SJCRH30 (cell line): ENCODE measurements around the gene NSD1. TPM values are rescaled to one million over a fixed set of nuclear protein-coding genes. Genes with fewer than 3 reads are reported as not detected.
A peak's percentile ranks its signal among the peaks of the same experiment; 100 is the strongest.

Experiments used
- DNase-seq, 2 experiments: peaks; one replicate each; pipeline ENCODE4 v3.0.0-alpha.2; 2015 to 2020
- H3K27ac ChIP-seq: fragments of 250-450 bp; sonication (Bioruptor Pico); 2 replicates; pipeline ENCODE4 v1.5.1; 2020; ENCODE audit warnings: mild to moderate bottlenecking, moderate library complexity
- H3K27me3 ChIP-seq: fragments of 250-450 bp; sonication (Bioruptor Pico); 2 replicates; pipeline ENCODE4 v1.5.1; 2020; ENCODE audit warnings: mild to moderate bottlenecking, moderate library complexity
- H3K36me3 ChIP-seq: fragments of 250-450 bp; sonication (Bioruptor Pico); 2 replicates; pipeline ENCODE4 v1.5.1; 2020; ENCODE audit warnings: mild to moderate bottlenecking, moderate library complexity
- H3K4me1 ChIP-seq: fragments of 250-450 bp; sonication (Bioruptor Pico); 2 replicates; pipeline ENCODE4 v1.5.1; 2020; ENCODE audit warnings: mild to moderate bottlenecking, moderate library complexity
- H3K4me3 ChIP-seq: fragments of 250-450 bp; sonication (Bioruptor Pico); 2 replicates; pipeline ENCODE4 v1.5.1; 2020; ENCODE audit warnings: mild to moderate bottlenecking, moderate library complexity
- H3K9me3 ChIP-seq: fragments of 250-450 bp; sonication (Bioruptor Pico); replicated peaks from 2 replicates; pipeline ENCODE4 v1.5.1; 2020; ENCODE audit warnings: mild to moderate bottlenecking, moderate library complexity
- total RNA-seq: library from RNA; depleted of rRNA; stranded (reverse); fragments of >200 nt; shearing (Covaris generic); gene quantifications from 2 replicates; pipeline ENCODE4 v1.2.3, GENCODE V29; 2014

NSD1 gene
- total RNA-seq, 1 experiment from 2014 or later: 5.7 TPM

DNA sequence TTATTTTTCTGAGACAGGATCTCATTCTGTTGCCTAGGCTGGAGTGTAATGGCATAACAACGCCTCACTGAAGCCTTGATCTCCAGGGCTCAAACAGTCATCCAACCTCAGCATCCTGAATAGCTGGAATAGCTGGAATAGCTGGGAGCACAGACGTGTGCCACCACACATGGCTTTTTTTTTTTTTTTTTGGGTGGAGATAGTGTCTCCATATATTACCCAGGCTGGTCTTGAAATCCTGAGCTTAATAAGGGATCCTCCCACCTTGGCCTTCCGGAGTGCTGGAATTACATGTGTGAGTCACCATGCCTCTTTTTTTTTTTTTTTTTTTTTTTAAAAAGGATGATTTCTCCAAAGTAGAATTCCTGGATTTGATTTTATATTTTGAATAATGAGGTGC is 60.7 kb downstream of the NSD1 start:
- Histone ChIP-seq H3K4me1 (peaks cover 28% of the 10 kb centered on the region), H3K27me3 (no peaks in the 10 kb centered on the region), H3K36me3 (no peaks in the 10 kb centered on the region), H3K27ac (peak overlapping the region; percentile 59), H3K9me3 (no peaks in the 10 kb centered on the region; the same call in 1 of the 2 replicates), H3K4me3 (no peak overlapping the region)
- peak; percentile 70 to 71 for DNase-seq

DNA sequence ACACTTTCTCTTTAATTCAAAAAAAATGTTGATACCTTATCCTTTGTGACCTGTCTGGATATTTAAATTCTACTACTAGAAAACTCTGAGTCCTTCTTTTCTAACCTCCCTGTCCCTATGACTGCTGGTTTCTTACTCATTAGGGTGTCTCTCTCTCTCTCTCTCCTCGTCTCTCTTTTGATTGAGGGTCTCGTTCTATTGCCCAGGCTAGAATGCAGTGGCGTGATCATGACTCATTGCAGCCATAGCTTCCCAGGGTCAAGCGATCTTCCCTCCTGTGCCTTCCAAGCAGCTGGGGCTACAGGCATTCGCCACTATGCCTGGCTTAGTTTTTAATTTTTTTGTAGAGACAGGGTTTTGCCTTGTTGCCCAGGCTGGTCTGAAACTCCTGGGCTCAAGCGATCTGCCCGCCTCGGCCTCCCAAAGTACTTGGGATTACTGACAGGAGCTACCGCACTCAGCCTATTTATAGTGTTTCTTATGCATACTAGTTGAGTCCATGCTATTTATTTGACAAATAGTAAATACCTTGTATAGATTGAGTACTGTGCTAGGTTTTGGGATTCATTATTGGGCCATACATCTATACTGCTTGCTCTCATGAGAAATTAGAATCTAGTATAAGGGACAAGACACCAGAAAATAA is 61.9 kb downstream of the NSD1 start:
- peaks cover 21% of the 10 kb centered on the region for H3K4me1 ChIP-seq
- no peaks in the 10 kb centered on the region for H3K36me3 ChIP-seq
- no peak overlapping the region for H3K4me3 ChIP-seq
- H3K27ac ChIP-seq: peak overlapping the region; percentile 11; the same call in 1 of the 2 replicates
- peak; percentile 21 to 28 for DNase-seq
- no peaks in the 10 kb centered on the region; the same call in 1 of the 2 replicates for H3K9me3 ChIP-seq
- H3K27me3 ChIP-seq: no peaks in the 10 kb centered on the region

DNA sequence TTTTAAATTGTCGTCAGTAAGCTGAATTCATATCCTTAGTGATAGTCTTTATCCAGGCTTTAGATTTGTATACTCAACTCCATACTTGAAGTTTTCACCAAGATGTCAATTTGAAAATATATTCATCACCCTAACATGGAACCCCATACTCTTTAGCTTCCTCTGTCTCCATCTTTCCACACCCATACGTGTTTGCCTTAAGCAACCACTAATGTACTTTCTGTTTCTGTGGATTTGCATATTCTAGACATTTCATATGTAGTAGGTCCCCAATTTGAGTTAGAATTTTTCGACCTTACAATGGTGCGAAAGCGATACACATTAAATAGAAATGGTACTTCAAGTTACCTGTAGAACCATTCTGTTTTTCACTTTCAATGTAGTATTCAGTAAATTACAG is 65.2 kb downstream of the NSD1 start:
- no peak for DNase-seq
- Histone ChIP-seq H3K4me1 (peaks cover 18% of the 10 kb centered on the region), H3K36me3 (no peaks in the 10 kb centered on the region), H3K27me3 (no peaks in the 10 kb centered on the region), H3K9me3 (no peaks in the 10 kb centered on the region; the same call in 1 of the 2 replicates), H3K4me3 (no peak overlapping the region), H3K27ac (no peak overlapping the region)

DNA sequence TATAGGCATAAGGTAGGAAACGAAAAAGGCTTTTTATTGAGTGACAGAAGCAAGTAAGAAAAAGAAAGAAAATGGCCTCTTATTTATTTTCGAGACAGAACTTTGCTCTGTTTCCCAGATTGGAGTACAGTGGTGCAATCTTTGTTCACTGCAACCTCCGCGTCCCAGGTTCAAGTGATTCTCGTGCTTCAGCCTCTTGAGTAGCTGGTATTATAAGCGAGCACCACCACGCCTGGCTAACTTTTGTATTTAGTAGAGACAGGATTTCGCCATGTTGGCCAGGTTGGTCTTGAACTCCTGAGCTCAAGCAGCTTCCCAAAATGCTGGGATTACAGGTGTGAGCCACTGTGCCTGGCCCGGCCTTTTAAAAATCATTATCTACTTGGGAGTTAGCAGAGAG is 70.7 kb downstream of the NSD1 start:
- no peak overlapping the region for H3K4me3 ChIP-seq
- no peak overlapping the region for H3K27ac ChIP-seq
- H3K36me3 ChIP-seq: no peaks in the 10 kb centered on the region
- H3K27me3 ChIP-seq: no peaks in the 10 kb centered on the region
- no peak for DNase-seq
- no peaks in the 10 kb centered on the region for H3K4me1 ChIP-seq
- H3K9me3 ChIP-seq: no peaks in the 10 kb centered on the region

DNA sequence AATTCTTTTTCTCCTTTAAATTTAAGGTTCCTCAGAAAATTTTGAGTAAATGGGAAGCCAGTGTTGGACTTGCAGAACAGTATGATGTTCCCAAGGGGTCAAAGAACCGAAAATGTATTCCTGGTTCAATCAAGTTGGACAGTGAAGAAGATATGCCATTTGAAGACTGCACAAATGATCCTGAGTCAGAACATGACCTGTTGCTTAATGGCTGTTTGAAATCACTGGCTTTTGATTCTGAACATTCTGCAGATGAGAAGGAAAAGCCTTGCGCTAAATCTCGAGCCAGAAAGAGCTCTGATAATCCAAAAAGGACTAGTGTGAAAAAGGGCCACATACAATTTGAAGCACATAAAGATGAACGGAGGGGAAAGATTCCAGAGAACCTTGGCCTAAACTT is 76.0 kb downstream of the NSD1 start:
- peaks cover 4% of the 10 kb centered on the region for H3K27me3 ChIP-seq
- H3K9me3 ChIP-seq: no peaks in the 10 kb centered on the region
- no peaks in the 10 kb centered on the region for H3K4me1 ChIP-seq
- DNase-seq: no peak
- no peak overlapping the region for H3K27ac ChIP-seq
- H3K36me3 ChIP-seq: no peaks in the 10 kb centered on the region
- H3K4me3 ChIP-seq: no peak overlapping the region

DNA sequence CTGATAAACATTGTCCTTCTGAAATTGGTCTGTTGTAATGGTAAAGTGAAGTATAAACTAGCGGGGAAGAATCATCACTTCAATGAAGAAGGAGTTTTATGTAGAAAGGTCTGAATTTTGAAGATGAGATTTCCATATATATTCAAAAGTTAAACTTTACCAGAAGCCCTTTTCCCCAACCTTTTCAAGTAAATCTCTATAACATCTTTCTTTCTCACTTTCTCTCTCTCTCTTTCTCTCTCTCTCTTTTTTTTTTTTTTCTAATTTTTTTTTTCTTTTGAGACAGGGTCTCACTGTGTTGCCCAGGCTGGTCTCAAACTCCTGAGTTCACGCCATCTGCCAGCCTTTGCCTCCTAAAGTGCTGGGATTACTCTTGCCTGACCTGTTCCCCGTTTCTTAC is 78.7 kb downstream of the NSD1 start:
- H3K27ac ChIP-seq: no peak overlapping the region
- H3K36me3 ChIP-seq: no peaks in the 10 kb centered on the region
- peaks cover 4% of the 10 kb centered on the region for H3K27me3 ChIP-seq
- DNase-seq: no peak
- no peak overlapping the region for H3K4me3 ChIP-seq
- no peaks in the 10 kb centered on the region for H3K4me1 ChIP-seq
- no peaks in the 10 kb centered on the region for H3K9me3 ChIP-seq

DNA sequence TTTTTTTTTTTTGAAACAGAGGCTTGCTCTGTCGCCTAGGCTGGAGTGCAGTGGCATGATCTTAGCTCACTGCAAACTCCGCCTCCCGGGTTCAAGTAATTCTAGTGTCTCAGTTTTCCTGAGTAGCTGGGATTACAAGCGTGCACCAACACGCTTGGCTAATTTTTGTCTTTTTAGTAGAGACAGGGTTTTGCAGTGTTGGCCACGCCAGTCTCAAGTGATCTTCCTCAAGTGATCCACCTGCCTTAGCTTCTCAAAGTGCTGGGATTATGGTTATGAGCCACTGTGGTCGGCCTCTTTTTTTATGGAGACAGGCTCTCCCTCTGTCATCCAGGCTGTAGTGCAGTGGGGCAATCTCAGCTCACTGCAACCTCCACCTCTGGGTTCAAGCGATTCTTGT is 87.0 kb downstream of the NSD1 start:
- H3K4me1 ChIP-seq: 0 out of 2 replicates have a peak, but pooled peaks cover 3% of the 10 kb centered on the region
- H3K27ac ChIP-seq: no peak overlapping the region
- no peak overlapping the region for H3K4me3 ChIP-seq
- H3K27me3 ChIP-seq: no peaks in the 10 kb centered on the region; the same call in 1 of the 2 replicates
- H3K36me3 ChIP-seq: no peaks in the 10 kb centered on the region
- no peaks in the 10 kb centered on the region for H3K9me3 ChIP-seq
- DNase-seq: peak; percentile 24 to 59

DNA sequence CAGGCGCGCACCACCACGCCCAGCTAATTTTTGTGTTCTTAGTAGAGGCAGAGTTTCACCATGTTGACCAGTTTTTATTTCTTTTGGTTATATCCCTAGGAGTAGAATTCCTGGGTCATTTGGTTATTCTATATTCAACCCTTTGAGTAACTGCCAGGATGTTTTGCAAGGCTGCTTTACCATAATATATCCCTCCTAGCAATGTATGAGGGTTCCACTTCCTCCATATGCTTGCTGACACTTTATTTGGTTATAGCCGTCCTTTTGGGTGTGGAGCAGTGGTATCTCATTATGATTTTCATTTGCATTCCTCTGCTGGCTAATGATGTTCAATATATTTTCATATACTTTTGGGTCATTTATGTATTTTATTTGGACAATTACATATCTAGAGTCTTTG is 88.7 kb downstream of the NSD1 start:
- DNase-seq: no peak

GRCh38 chr5:177225798-177226197 is 92.2 kb downstream of the NSD1 start:
- no peak overlapping the region for H3K4me3 ChIP-seq
- no peaks in the 10 kb centered on the region; the same call in 1 of the 2 replicates for H3K27me3 ChIP-seq
- no peaks in the 10 kb centered on the region for H3K36me3 ChIP-seq
- DNase-seq: no peak
- H3K9me3 ChIP-seq: no peaks in the 10 kb centered on the region
- no peak overlapping the region for H3K27ac ChIP-seq
- H3K4me1 ChIP-seq: 0 out of 2 replicates have a peak, but pooled peaks cover 2% of the 10 kb centered on the region

More for the DNA sequence above, 88.7 kb downstream of the NSD1 start:
- Histone ChIP-seq H3K36me3 (no peaks in the 10 kb centered on the region), H3K27me3 (no peaks in the 10 kb centered on the region; the same call in 1 of the 2 replicates), H3K9me3 (no peaks in the 10 kb centered on the region), H3K27ac (no peak overlapping the region), H3K4me3 (no peak overlapping the region), H3K4me1 (0 out of 2 replicates have a peak, but pooled peaks cover 3% of the 10 kb centered on the region)

- Histone ChIP-seq H3K4me1 (no peaks in the 10 kb centered on the region), H3K9me3 (no peaks in the 10 kb centered on the region), H3K27me3 (no peaks in the 10 kb centered on the region; the same call in 1 of the 2 replicates), H3K36me3 (no peaks in the 10 kb centered on the region), H3K4me3 (no peak overlapping the region), H3K27ac (no peak overlapping the region)
- no peak for DNase-seq
Observed at GRCh38 chr5:177226860-177227259, 93.3 kb downstream of the NSD1 start.

DNA sequence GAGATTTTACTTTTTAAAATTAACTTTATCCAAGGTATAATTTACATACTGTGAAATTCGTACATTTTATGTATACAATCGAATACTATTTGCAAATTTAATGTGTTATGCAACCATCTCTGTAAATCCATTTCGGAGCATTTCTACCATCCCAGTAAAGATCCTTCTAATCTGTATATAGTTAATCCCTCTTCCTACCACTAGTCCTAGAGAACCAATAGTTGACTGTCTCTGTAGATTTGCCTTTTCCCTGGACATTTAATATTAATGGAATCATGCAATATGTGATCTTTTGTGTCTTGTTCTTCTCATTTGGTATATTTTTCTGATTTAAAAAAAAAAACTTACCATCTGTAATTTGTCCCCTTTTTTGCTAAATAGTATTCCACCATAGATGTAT is 95.2 kb downstream of the NSD1 start:
- no peak overlapping the region for H3K27ac ChIP-seq
- H3K4me3 ChIP-seq: no peak overlapping the region
- no peaks in the 10 kb centered on the region; the same call in 1 of the 2 replicates for H3K27me3 ChIP-seq
- H3K4me1 ChIP-seq: no peaks in the 10 kb centered on the region
- no peaks in the 10 kb centered on the region for H3K9me3 ChIP-seq
- no peaks in the 10 kb centered on the region for H3K36me3 ChIP-seq
- DNase-seq: no peak

- H3K27me3 ChIP-seq: peaks cover 7% of the 10 kb centered on the region; the same call in 1 of the 2 replicates
- H3K4me3 ChIP-seq: no peak overlapping the region
- H3K27ac ChIP-seq: no peak overlapping the region
- H3K36me3 ChIP-seq: no peaks in the 10 kb centered on the region
- no peak for DNase-seq
- no peaks in the 10 kb centered on the region for H3K4me1 ChIP-seq
- H3K9me3 ChIP-seq: no peaks in the 10 kb centered on the region
Observed at GRCh38 chr5:177230660-177231059, 97.1 kb downstream of the NSD1 start.

DNA sequence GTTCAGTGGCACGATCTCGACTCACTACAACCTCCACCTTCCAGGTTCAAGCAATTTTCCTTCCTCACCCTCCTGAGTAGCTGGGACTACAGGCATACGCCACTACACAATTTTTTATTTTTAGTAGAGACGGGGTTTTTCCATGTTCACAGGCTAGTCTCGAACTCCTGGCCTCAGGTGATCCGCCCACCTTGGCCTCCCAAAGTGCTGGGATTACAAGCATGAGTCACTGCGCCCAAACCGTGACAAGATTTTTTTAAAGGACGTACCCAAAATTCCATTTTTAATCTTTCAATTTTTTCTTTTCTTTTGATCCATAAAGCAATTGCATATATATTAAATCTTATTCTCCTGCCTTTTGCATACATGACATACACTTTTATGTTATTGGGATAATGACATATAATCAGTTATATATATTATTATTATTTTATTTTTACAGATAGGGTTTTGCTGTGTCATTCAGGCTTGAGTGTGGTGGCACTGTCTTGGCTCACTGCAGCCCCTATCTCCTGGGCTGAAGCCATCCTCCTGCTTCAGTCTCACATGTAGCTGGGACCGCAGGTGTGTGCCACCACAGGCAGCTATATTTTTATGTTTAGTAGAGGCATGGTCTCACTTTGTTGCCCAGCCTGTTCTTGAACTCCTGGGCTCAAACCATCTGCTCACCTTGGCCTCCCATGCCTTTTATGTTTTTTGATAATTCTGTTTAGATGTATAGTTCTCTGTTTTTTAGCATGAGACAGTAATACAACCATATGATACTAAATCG is 98.1 kb downstream of the NSD1 start:
- H3K4me1 ChIP-seq: no peaks in the 10 kb centered on the region
- H3K4me3 ChIP-seq: no peak overlapping the region
- no peaks in the 10 kb centered on the region for H3K36me3 ChIP-seq
- no peak overlapping the region for H3K27ac ChIP-seq
- DNase-seq: no peak
- H3K9me3 ChIP-seq: no peaks in the 10 kb centered on the region
- peaks cover 9% of the 10 kb centered on the region; the same call in 1 of the 2 replicates for H3K27me3 ChIP-seq

DNA sequence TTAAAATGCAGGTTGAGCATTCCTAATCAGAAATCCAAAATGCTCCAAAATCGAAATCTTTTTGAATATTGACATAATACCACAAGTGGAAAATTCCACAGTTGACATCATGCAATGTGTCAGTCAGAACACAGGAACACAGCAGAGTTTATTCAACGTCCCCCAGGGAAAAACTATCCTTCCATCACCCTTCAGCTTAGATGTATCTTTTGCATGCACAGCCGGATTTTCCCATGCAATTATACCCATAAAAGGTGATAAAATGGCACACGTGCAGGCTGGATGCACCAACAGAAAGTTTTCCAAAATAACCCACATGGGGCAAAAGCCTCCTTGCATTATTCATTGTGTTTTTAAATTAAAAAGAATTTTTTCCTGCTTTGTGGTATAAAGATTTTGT is 98.8 kb downstream of the NSD1 start:
- H3K27ac ChIP-seq: no peak overlapping the region

GRCh38 chr5:177232761-177233160 is 99.2 kb downstream of the NSD1 start:
- Histone ChIP-seq H3K9me3 (no peaks in the 10 kb centered on the region), H3K4me3 (no peak overlapping the region), H3K4me1 (no peaks in the 10 kb centered on the region), H3K36me3 (no peaks in the 10 kb centered on the region), H3K27me3 (peaks cover 9% of the 10 kb centered on the region; the same call in 1 of the 2 replicates), H3K27ac (no peak overlapping the region)
- DNase-seq: no peak

More for the DNA sequence above, 98.8 kb downstream of the NSD1 start:
- no peak for DNase-seq
- peaks cover 9% of the 10 kb centered on the region; the same call in 1 of the 2 replicates for H3K27me3 ChIP-seq
- H3K4me1 ChIP-seq: no peaks in the 10 kb centered on the region
- no peaks in the 10 kb centered on the region for H3K36me3 ChIP-seq
- H3K4me3 ChIP-seq: no peak overlapping the region
- no peaks in the 10 kb centered on the region for H3K9me3 ChIP-seq
